PC-9 (cell line): ENCODE measurements around the gene GPR15LG. TPM values are rescaled to one million over a fixed set of nuclear protein-coding genes. Genes with fewer than 3 reads are reported as not detected.

ENCODE experiments used
- BruUV-seq: library from RNA; stranded (reverse); fragments of 400-500 nt; replicated peaks from 2 replicates; lab custom pipeline; 2021; lab: Mats Ljungman, UMichigan
- CTCF ChIA-PET: fragments of 300-600 bp; sonication (Branson Sonifier 250); formaldehyde crosslinking; loops from one replicate; lab custom pipeline; 2022; ENCODE audit warnings: antibody characterized with exemption; lab: Charles Lee
- POLR2A ChIA-PET: fragments of 300-600 bp; sonication (Branson Sonifier 250); formaldehyde crosslinking; loops from one replicate; lab custom pipeline; 2022; ENCODE audit warnings: antibody characterized with exemption; ENCODE audit not compliant: unreplicated experiment; lab: Charles Lee
- DNase-seq, 2 experiments: peaks; one replicate each; pipeline versions ENCODE4 v3.0.0 to v3.0.0-alpha.2; 2015 to 2022; ENCODE audit warnings: mixed read lengths in 1 of 2
- H2AFZ ChIP-seq: fragments of 200-600 bp; sonication (generic); 2 replicates; pipeline ENCODE4 v1.8.1; 2017; ENCODE audit warnings: antibody characterized with exemption
- H3F3A ChIP-seq: fragments of 200-600 bp; sonication (generic); 2 replicates; pipeline ENCODE4 v1.8.1; 2017; ENCODE audit warnings: antibody characterized with exemption, mild to moderate bottlenecking, low read depth; ENCODE audit not compliant: insufficient read depth
- H3K27ac ChIP-seq: fragments of 200-600 bp; sonication (generic); 2 replicates; pipeline ENCODE4 v1.6.1; 2016; ENCODE audit warnings: mixed run types
- H3K27me3 ChIP-seq: fragments of 200-600 bp; sonication (generic); 2 replicates; pipeline ENCODE4 v1.6.1; 2016; ENCODE audit warnings: low read depth, mixed run types; ENCODE audit not compliant: insufficient read depth
- H3K36me3 ChIP-seq: fragments of 200-600 bp; sonication (generic); 2 replicates; pipeline ENCODE4 v1.6.1; 2016; ENCODE audit warnings: low read depth, mixed run types
- H3K4me1 ChIP-seq: fragments of 200-600 bp; sonication (generic); replicated peaks from 2 replicates; pipeline ENCODE4 v1.6.1; 2016; ENCODE audit warnings: mixed run types; ENCODE audit not compliant: insufficient read depth
- H3K4me2 ChIP-seq: fragments of 200-600 bp; sonication (generic); 2 replicates; pipeline ENCODE4 v1.6.1; 2017; ENCODE audit warnings: mixed run types
- H3K4me3 ChIP-seq: fragments of 200-600 bp; sonication (generic); 2 replicates; pipeline ENCODE4 v1.6.1; 2016; ENCODE audit warnings: mixed run types
- H3K79me2 ChIP-seq: fragments of 200-600 bp; sonication (generic); 2 replicates; pipeline ENCODE4 v1.6.1; 2017; ENCODE audit warnings: low read depth, mixed run types
- H3K9me2 ChIP-seq: fragments of 200-600 bp; sonication (generic); 2 replicates; pipeline ENCODE4 v1.8.1; 2017; ENCODE audit warnings: mild to moderate bottlenecking; ENCODE audit not compliant: insufficient read depth
- H3K9me3 ChIP-seq: fragments of 200-600 bp; sonication (generic); 2 replicates; pipeline ENCODE4 v1.8.1; 2016; ENCODE audit warnings: low read depth; ENCODE audit not compliant: insufficient read depth
- H4K20me1 ChIP-seq: fragments of 200-600 bp; sonication (generic); 2 replicates; pipeline ENCODE4 v1.8.1; 2017; ENCODE audit not compliant: insufficient read depth
- CTCF ChIP-seq: fragments of 200-600 bp; sonication (generic); conservative IDR thresholded peaks from 2 replicates; pipeline ENCODE4 v1.6.1; 2017; ENCODE audit warnings: mixed run types, antibody characterized with exemption, mild to moderate bottlenecking, moderate library complexity
- EZH2 ChIP-seq: fragments of 200-600 bp; sonication (generic); IDR thresholded peaks from 2 replicates; pipeline ENCODE4 v1.8.0; 2017; ENCODE audit warnings: antibody characterized with exemption, low read depth
- intact Hi-C: fragments of 100-400 bp; cut with micrococcal nuclease; formaldehyde crosslinking; loops from one replicate; pipeline ENCODE4 v1.10.0; 2022; ENCODE audit not compliant: unreplicated experiment
- total RNA-seq: library from RNA; stranded (reverse); gene quantifications from 2 replicates; pipeline ENCODE4 v1.2.3, GENCODE V29; 2021

The GPR15LG gene
- total RNA-seq, 1 experiment from 2014 or later = not detected

- no TSS peak for BruUV-seq
- H3K27me3 ChIP-seq = peaks cover 97% of the 10 kb centered on the region
- H4K20me1 ChIP-seq = no peaks in the 10 kb centered on the region; the same call in 1 of the 2 replicates
- POLR2A ChIA-PET = no interaction called here
- H3K9me2 ChIP-seq = no peaks in the 10 kb centered on the region
- intact Hi-C loops = no loop called here
- no peak overlapping the region for H3K4me2 ChIP-seq
- TF ChIP-seq EZH2 (no peak), CTCF (no peak)
- H2AFZ ChIP-seq = no peak overlapping the region
- H3K4me3 ChIP-seq = no peak overlapping the region
- no peaks in the 10 kb centered on the region for H3F3A ChIP-seq
- no peak for DNase-seq
- H3K9me3 ChIP-seq = no peaks in the 10 kb centered on the region
- no peaks in the 10 kb centered on the region for H3K36me3 ChIP-seq
- CTCF ChIA-PET = interaction anchor here (0.6 kb wide), 1 partner anchor 1037 kb away, joined by 3 read pairs; no protein-coding TSS in a partner anchor
- no peaks in the 10 kb centered on the region for H3K79me2 ChIP-seq
- H3K27ac ChIP-seq = no peak overlapping the region
- H3K4me1 ChIP-seq = no peaks in the 10 kb centered on the region
Measured at GRCh38 chr10:84217746-84218145, 44.1 kb downstream of the GPR15LG start.

GRCh38 chr10:84221916-84222315 lies 48.3 kb downstream of the GPR15LG start:
- Histone ChIP-seq H4K20me1 (no peaks in the 10 kb centered on the region; the same call in 1 of the 2 replicates), H3K27me3 (peaks cover 76% of the 10 kb centered on the region), H2AFZ (no peak overlapping the region), H3K36me3 (no peaks in the 10 kb centered on the region), H3K4me3 (no peak overlapping the region), H3K79me2 (no peaks in the 10 kb centered on the region), H3K4me1 (no peaks in the 10 kb centered on the region), H3K9me2 (no peaks in the 10 kb centered on the region), H3K27ac (no peak overlapping the region), H3F3A (no peaks in the 10 kb centered on the region), H3K4me2 (no peak overlapping the region), H3K9me3 (no peaks in the 10 kb centered on the region)
- BruUV-seq = no TSS peak
- POLR2A ChIA-PET = no interaction called here
- CTCF ChIA-PET = no interaction called here
- TF ChIP-seq EZH2 = no peak
- TF ChIP-seq CTCF = no peak
- DNase-seq = no peak
- intact Hi-C loops = no loop called here

GRCh38 chr10:84224411-84225028 lies 50.9 kb downstream of the GPR15LG start:
- Histone ChIP-seq H3K27ac (no peak overlapping the region), H3K27me3 (peaks cover 64% of the 10 kb centered on the region), H3K79me2 (no peaks in the 10 kb centered on the region), H3K9me2 (no peaks in the 10 kb centered on the region), H3K4me2 (no peak overlapping the region), H3F3A (no peaks in the 10 kb centered on the region), H3K4me1 (no peaks in the 10 kb centered on the region), H4K20me1 (no peaks in the 10 kb centered on the region; the same call in 1 of the 2 replicates), H2AFZ (no peak overlapping the region), H3K36me3 (no peaks in the 10 kb centered on the region), H3K9me3 (no peaks in the 10 kb centered on the region), H3K4me3 (no peak overlapping the region)
- DNase-seq = no peak
- ChIA-PET POLR2A (no interaction called here), CTCF (no interaction called here)
- TF ChIP-seq EZH2 (no peak), CTCF (no peak)
- BruUV-seq = no TSS peak
- intact Hi-C loops = no loop called here
